ENCODE data around the gene PPP1R14D.

- TF ChIP-seq CTCF (IDR thresholded peaks at IDR 0.05) (no peak), POLR2A (IDR thresholded peaks at IDR 0.05) (no peak), EP300 (IDR thresholded peaks at IDR 0.05) (no peak)
These were observed 21.2 kb downstream of the PPP1R14D start, which contains the start of the genes DNAJC17 and ZFYVE19 for GRCh38 chr15:40807028-40807887.

Data from ovary (tissue), 3 donors.